GM12874 (cell line): Measurements from ENCODE around the gene CERS1.

Experiments used
- TF ChIP-seq, protein P1 (sequence below): IDR thresholded peaks from 2 replicates; pipeline ENCODE4 v1.5.1; 2011; ENCODE audit warnings: low read depth, mild to moderate bottlenecking, control low read depth, low read length, moderate library complexity; ENCODE audit not compliant: insufficient read depth

CERS1 gene

DNA sequence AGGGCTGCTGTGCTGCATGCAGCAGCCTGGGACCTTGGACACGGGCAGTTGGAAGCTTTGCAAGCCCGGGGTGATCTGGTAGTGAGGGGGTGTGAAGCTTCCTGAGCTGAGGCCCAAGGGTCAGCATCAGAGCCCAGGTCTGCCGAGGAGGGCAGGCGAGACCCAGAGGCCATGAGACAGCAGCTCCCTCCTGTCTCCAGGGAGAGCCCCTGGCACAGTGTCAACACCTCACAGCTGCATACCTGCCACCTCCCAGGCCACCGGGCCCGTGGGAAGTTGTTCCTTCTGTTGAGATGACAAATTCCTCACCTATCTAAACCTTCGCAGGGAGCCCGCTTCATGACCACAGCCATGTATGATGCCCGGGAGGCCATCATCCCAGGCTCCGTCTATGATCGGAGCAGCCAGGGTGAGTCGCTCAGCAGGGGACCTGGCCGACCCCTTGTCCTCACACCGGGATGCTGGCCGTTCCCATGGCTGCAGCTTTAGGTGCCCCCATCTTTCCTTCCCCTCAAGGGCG is 32.1 kb downstream of the CERS1 start:
- TF ChIP-seq, protein P1, sequence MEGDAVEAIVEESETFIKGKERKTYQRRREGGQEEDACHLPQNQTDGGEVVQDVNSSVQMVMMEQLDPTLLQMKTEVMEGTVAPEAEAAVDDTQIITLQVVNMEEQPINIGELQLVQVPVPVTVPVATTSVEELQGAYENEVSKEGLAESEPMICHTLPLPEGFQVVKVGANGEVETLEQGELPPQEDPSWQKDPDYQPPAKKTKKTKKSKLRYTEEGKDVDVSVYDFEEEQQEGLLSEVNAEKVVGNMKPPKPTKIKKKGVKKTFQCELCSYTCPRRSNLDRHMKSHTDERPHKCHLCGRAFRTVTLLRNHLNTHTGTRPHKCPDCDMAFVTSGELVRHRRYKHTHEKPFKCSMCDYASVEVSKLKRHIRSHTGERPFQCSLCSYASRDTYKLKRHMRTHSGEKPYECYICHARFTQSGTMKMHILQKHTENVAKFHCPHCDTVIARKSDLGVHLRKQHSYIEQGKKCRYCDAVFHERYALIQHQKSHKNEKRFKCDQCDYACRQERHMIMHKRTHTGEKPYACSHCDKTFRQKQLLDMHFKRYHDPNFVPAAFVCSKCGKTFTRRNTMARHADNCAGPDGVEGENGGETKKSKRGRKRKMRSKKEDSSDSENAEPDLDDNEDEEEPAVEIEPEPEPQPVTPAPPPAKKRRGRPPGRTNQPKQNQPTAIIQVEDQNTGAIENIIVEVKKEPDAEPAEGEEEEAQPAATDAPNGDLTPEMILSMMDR: no peak

DNA sequence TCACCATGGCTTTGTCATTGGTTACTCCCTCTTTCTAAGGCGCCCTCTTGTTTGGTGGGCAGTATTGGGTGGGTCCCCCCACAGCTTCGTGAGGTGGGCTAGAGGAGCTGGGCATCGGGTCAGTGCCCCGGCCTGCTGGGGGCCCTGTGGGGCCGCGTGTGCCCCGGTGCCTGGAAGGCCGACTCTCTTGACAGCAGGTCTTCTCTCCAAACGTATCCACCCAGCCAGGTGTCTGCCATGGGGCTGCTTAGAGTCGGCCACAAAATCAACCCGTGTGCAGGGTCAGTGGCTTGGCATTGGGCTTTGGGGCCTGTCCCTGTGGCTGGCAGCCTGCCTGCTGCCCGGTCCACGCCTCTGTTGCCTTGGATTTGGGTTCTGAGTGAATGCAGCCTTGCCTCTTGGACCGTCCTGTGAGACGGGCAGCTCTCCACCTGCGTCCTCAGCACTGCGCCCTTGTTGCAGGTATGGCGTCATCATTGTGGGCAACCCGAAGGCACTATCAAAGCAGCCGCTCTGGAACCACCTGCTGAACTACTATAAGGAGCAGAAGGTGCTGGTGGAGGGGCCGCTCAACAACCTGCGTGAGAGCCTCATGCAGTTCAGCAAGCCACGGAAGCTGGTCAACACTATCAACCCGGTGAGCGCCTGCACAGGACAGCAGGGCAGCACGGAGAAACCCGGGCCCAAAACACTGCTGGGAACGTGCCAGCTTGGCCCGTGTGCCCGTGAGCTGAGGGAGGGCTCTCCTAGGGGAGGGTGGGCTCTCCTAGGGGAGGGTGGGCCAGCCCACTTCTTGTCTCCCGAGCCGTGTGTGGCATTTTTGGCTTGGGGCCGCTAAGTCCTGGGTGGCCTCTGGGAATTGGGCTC is 32.7 kb downstream of the CERS1 start:
- TF ChIP-seq, protein P1: no peak

DNA sequence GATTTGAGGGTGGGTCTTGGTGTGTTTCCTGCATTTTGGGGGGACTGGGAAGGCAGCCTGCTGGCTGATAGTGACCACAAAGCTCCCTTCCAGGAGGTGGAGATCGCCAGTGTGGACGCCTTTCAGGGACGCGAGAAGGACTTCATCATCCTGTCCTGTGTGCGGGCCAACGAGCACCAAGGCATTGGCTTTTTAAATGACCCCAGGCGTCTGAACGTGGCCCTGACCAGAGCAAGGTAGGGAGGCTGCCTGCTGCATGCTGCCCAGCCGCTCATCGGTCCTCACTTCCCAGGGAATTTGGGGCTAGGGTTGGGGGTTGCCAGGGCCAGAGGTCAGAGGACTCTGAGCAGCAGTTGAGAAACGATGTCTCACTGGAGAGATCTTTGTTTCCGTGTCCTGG is 34.0 kb downstream of the CERS1 start:
- TF ChIP-seq, protein P1: no peak

DNA sequence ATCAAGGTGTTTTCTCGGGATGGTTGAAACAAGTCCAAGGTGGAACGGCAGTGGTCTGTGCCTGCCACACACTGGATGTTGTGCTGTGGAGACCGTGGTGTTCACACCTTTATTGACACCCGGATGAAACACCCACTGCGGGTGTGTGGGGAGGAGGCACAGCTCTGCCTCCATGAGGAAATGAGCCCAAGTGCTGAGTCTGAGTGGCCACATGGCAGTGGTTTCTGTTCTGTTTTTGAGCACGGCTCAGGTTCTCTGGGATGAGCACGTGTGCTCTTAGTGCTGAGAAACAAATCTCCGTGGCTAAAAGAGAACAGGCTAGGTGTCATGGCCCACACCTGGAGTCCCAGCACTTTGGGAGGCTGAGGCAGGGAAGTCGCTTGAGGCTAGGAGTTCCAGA is 34.7 kb downstream of the CERS1 start:
- TF ChIP-seq, protein P1: no peak

DNA sequence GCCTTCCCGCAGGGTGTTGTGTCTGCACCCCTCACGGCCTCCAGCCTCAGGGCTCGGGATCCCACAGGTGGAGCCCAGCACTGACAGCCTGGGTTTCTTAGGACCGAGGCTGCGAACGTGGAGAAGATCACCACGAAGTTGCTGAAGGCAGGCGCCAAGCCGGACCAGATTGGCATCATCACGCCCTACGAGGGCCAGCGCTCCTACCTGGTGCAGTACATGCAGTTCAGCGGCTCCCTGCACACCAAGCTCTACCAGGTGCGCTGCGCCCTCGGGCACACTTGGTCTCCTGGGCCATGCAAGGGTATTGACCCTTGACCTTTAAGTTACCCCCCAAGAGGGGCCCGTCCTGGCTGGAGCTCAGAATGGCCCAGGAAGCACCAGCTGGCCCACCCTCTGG is 35.2 kb downstream of the CERS1 start:
- TF ChIP-seq, protein P1: no peak

DNA sequence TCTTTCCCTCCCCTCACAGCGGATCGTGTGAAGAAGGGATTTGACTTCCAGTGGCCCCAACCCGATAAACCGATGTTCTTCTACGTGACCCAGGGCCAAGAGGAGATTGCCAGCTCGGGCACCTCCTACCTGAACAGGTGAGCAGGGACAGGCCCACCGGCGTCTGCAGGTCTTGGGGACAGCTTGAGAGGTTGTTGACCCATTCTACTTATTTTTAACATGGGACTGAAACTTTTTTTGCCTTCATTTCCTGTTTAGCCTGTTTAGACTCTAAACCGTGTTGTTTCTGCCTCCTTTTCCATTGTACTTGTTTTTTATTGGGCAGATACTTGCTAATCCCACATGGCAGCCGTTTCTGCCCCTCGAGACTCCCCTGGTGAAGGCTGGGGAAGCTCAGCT is 35.7 kb downstream of the CERS1 start:
- TF ChIP-seq, protein P1: no peak

DNA sequence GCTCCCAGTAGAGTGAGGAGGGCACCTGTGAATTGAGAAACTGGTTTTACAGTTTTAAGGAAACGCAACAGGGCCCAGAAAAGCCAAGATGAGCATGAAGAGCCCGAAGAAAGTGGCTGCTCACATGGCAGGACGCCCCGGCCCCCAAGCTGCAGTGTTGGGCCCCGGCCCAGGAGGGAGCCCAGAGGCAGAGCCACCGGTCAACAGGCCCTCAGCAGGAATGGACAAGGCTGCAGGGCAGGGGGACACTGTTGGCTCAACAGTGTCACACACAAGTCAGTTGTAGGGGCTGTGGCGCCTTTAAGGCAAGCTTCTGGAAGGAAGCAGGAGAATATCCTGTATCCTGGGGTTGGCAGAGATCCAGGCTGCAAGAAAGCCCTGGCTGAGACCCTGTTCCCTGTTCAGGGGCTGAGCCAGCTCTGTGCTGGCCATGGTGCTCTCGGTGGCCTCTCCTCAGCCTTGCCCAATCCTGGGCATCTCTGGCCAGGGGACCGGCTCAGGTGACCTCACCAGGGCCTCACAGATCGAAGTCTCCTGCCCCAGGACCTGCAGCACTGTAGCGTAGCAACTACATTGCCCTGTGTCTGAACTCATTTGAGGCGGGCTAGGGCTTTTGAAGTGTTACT is 36.2 kb downstream of the CERS1 start:
- TF ChIP-seq, protein P1: no peak
